ENCODE measurements around the gene BACE2. TPM values are rescaled to one million over a fixed set of nuclear protein-coding genes. Genes with fewer than 3 reads are reported as not detected.

Gene BACE2
- total and polyA plus RNA-seq, 2 of the 13 experiments (the other 11 are each of a cell fraction or from before 2014, with no cell fraction given) = 0.07 to 0.11 TPM

DNA sequence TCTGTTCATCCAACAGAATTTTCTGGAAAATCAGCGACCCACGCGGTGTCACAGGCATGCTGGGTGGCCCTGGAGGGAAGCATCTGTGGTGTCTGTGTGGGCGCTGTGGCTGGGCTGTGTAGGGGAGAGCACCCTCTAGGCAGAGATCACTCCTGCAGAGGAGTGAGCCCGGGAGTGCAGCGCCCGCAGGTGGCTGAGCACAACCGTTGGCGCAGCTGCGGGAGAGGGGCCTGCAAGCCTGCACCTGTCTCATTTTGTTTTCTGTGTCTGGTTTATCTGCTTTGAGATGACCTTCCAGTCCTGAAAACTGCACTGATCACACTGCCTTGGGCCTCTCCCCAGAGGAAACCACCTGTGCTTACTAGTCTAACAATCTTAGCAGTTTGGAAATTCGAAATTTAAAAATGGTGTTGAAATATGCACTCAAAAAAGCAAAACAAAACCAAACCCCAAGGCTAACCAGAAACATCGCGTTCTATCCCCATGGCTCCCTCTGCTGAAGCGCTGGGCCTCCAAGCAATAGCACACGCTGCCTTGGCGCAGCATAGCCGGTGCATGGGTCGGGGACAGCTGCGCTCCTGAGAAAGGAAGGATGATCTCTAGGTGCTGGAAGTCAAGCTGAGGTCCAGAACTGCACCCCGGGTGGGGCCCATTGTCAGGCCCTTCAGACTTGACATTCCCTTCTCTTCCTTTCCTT is 153.4 kb downstream of the BACE2 start (continued):
- TF ChIP-seq, protein P1, sequence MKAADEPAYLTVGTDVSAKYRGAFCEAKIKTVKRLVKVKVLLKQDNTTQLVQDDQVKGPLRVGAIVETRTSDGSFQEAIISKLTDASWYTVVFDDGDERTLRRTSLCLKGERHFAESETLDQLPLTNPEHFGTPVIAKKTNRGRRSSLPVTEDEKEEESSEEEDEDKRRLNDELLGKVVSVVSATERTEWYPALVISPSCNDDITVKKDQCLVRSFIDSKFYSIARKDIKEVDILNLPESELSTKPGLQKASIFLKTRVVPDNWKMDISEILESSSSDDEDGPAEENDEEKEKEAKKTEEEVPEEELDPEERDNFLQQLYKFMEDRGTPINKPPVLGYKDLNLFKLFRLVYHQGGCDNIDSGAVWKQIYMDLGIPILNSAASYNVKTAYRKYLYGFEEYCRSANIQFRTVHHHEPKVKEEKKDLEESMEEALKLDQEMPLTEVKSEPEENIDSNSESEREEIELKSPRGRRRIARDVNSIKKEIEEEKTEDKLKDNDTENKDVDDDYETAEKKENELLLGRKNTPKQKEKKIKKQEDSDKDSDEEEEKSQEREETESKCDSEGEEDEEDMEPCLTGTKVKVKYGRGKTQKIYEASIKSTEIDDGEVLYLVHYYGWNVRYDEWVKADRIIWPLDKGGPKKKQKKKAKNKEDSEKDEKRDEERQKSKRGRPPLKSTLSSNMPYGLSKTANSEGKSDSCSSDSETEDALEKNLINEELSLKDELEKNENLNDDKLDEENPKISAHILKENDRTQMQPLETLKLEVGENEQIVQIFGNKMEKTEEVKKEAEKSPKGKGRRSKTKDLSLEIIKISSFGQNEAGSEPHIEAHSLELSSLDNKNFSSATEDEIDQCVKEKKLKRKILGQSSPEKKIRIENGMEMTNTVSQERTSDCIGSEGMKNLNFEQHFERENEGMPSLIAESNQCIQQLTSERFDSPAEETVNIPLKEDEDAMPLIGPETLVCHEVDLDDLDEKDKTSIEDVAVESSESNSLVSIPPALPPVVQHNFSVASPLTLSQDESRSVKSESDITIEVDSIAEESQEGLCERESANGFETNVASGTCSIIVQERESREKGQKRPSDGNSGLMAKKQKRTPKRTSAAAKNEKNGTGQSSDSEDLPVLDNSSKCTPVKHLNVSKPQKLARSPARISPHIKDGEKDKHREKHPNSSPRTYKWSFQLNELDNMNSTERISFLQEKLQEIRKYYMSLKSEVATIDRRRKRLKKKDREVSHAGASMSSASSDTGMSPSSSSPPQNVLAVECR (CRISPR knock-in tag; IDR thresholded peaks at IDR 0.05; ENCODE audit: borderline replicate concordance) = 0 out of 2 replicates have a peak, but pooled peaks have one; percentile 34
- TF ChIP-seq ZMYM4 (CRISPR knock-in tag; IDR thresholded peaks at IDR 0.05) (no peak), ZNF772 (CRISPR knock-in tag; IDR thresholded peaks at IDR 0.05) (no peak), DPF2 (CRISPR knock-in tag; IDR thresholded peaks at IDR 0.05; ENCODE audit: borderline replicate concordance, low read depth) (no peak), BORCS8-MEF2B (CRISPR knock-in tag; IDR thresholded peaks at IDR 0.05) (no peak), ZNF780A (CRISPR knock-in tag; IDR thresholded peaks at IDR 0.05) (no peak), RFXANK (CRISPR knock-in tag; IDR thresholded peaks at IDR 0.05) (no peak), SNRNP70 (IDR thresholded peaks at IDR 0.05; ENCODE audit: low read depth, low read length) (no peak), POLR2G (IDR thresholded peaks at IDR 0.05; ENCODE audit: low read depth, low read length) (peak; percentile 49; the same call in 1 of the 2 replicates), XBP1 (CRISPR knock-in tag; IDR thresholded peaks at IDR 0.05) (no peak), ZNF883 (CRISPR knock-in tag; IDR thresholded peaks at IDR 0.05; ENCODE audit: not compliant biosample characterization) (peak; percentile 43), ZFY (CRISPR knock-in tag; IDR thresholded peaks at IDR 0.05) (peak; percentile 44; the same call in 1 of the 2 replicates), ZNF160 (CRISPR knock-in tag; IDR thresholded peaks at IDR 0.05) (no peak), TAF1 (CRISPR knock-in tag; IDR thresholded peaks at IDR 0.05) (peak; percentile 32; the same call in 1 of the 2 replicates), ZBTB38 (CRISPR knock-in tag; IDR thresholded peaks at IDR 0.05) (peak; percentile 61), IKZF4 (CRISPR knock-in tag; IDR thresholded peaks at IDR 0.05; ENCODE audit: borderline replicate concordance, low read depth, not compliant biosample characterization) (peak; percentile 39), NFE2 (CRISPR knock-in tag; IDR thresholded peaks at IDR 0.05) (no peak), PRMT3 (CRISPR knock-in tag; IDR thresholded peaks at IDR 0.05; ENCODE audit: borderline replicate concordance, low read depth) (no peak), RAD21 (CRISPR knock-in tag; IDR thresholded peaks at IDR 0.05) (peak; percentile 47; the same call in 1 of the 2 replicates), KAT2B (IDR thresholded peaks at IDR 0.05; ENCODE audit: borderline replicate concordance, low read depth, low read length) (no peak), ZSCAN25 (CRISPR knock-in tag; IDR thresholded peaks at IDR 0.05) (peak; percentile 77)
- TF ChIP-seq, protein P2, sequence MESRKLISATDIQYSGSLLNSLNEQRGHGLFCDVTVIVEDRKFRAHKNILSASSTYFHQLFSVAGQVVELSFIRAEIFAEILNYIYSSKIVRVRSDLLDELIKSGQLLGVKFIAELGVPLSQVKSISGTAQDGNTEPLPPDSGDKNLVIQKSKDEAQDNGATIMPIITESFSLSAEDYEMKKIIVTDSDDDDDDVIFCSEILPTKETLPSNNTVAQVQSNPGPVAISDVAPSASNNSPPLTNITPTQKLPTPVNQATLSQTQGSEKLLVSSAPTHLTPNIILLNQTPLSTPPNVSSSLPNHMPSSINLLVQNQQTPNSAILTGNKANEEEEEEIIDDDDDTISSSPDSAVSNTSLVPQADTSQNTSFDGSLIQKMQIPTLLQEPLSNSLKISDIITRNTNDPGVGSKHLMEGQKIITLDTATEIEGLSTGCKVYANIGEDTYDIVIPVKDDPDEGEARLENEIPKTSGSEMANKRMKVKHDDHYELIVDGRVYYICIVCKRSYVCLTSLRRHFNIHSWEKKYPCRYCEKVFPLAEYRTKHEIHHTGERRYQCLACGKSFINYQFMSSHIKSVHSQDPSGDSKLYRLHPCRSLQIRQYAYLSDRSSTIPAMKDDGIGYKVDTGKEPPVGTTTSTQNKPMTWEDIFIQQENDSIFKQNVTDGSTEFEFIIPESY (CRISPR knock-in tag; IDR thresholded peaks at IDR 0.05) = peak; percentile 80
- TF ChIP-seq, protein P3, sequence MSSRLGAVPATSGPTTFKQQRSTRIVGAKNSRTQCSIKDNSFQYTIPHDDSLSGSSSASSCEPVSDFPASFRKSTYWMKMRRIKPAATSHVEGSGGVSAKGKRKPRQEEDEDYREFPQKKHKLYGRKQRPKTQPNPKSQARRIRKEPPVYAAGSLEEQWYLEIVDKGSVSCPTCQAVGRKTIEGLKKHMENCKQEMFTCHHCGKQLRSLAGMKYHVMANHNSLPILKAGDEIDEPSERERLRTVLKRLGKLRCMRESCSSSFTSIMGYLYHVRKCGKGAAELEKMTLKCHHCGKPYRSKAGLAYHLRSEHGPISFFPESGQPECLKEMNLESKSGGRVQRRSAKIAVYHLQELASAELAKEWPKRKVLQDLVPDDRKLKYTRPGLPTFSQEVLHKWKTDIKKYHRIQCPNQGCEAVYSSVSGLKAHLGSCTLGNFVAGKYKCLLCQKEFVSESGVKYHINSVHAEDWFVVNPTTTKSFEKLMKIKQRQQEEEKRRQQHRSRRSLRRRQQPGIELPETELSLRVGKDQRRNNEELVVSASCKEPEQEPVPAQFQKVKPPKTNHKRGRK (CRISPR knock-in tag; IDR thresholded peaks at IDR 0.05) = 0 out of 2 replicates have a peak, but pooled peaks have one; percentile 36
